ENCODE data around the gene AMIGO3. TPM values are rescaled to one million over a fixed set of nuclear protein-coding genes. Genes with fewer than 3 reads are reported as not detected.

The AMIGO3 gene
- total and polyA plus RNA-seq, 2 experiments from 2014 or later = 2.6 to 5.2 TPM

GRCh38 chr3:49732597-49732996 is 13.1 kb upstream of the AMIGO3 start:
- no peaks in the 10 kb centered on the region for H3K27me3 ChIP-seq
- H3K36me3 ChIP-seq = peaks cover 32% of the 10 kb centered on the region
- no peaks in the 10 kb centered on the region for H3K4me1 ChIP-seq (ENCODE audit: low read depth)
- no peak for DNase-seq (ENCODE audit: low read depth in 1 of 2, low spot score in 1 of 2)
- H3K4me3 ChIP-seq = no peak overlapping the region
- H3K27ac ChIP-seq = no peak overlapping the region
- H3K9me3 ChIP-seq (ENCODE audit: low read depth) = no peaks in the 10 kb centered on the region
- TF ChIP-seq CTCF (IDR thresholded peaks at IDR 0.05; ENCODE audit: low read depth, low read length) = no peak

- H3K4me1 ChIP-seq (ENCODE audit: low read depth) = no peaks in the 10 kb centered on the region
- no peaks in the 10 kb centered on the region for H3K9me3 ChIP-seq (ENCODE audit: low read depth)
- peaks cover 26% of the 10 kb centered on the region for H3K36me3 ChIP-seq
- no peak overlapping the region for H3K4me3 ChIP-seq
- DNase-seq (ENCODE audit: low read depth in 1 of 2, low spot score in 1 of 2) = no peak
- no peak for TF ChIP-seq CTCF (IDR thresholded peaks at IDR 0.05; ENCODE audit: low read depth, low read length)
- no peak overlapping the region for H3K27ac ChIP-seq
- no peaks in the 10 kb centered on the region for H3K27me3 ChIP-seq
Observed at GRCh38 chr3:49729966-49730609, 10.6 kb upstream of the AMIGO3 start.

GRCh38 chr3:49727924-49728361 is 8.5 kb upstream of the AMIGO3 start:
- no peak overlapping the region for H3K4me3 ChIP-seq
- TF ChIP-seq CTCF (IDR thresholded peaks at IDR 0.05; ENCODE audit: low read depth, low read length) = no peak
- no peaks in the 10 kb centered on the region for H3K27me3 ChIP-seq
- DNase-seq (ENCODE audit: low read depth in 1 of 2, low spot score in 1 of 2) = no peak
- no peak overlapping the region for H3K27ac ChIP-seq
- no peaks in the 10 kb centered on the region for H3K9me3 ChIP-seq (ENCODE audit: low read depth)
- H3K4me1 ChIP-seq (ENCODE audit: low read depth) = no peaks in the 10 kb centered on the region
- peaks cover 26% of the 10 kb centered on the region for H3K36me3 ChIP-seq

- H3K4me1 ChIP-seq (ENCODE audit: low read depth) = no peaks in the 10 kb centered on the region
- no peaks in the 10 kb centered on the region for H3K9me3 ChIP-seq (ENCODE audit: low read depth)
- H3K27me3 ChIP-seq = no peaks in the 10 kb centered on the region
- no peak overlapping the region for H3K4me3 ChIP-seq
- H3K27ac ChIP-seq = no peak overlapping the region
- TF ChIP-seq CTCF (IDR thresholded peaks at IDR 0.05; ENCODE audit: low read depth, low read length) = no peak
- H3K36me3 ChIP-seq = peaks cover 23% of the 10 kb centered on the region
- DNase-seq (ENCODE audit: low read depth in 1 of 2, low spot score in 1 of 2) = no peak
Observed at GRCh38 chr3:49727154-49727923, 7.9 kb upstream of the AMIGO3 start.

- no peak for TF ChIP-seq CTCF (IDR thresholded peaks at IDR 0.05; ENCODE audit: low read depth, low read length)
- Histone ChIP-seq H3K4me1 (ENCODE audit: low read depth) (no peaks in the 10 kb centered on the region), H3K9me3 (ENCODE audit: low read depth) (no peaks in the 10 kb centered on the region), H3K4me3 (no peak overlapping the region), H3K27ac (no peak overlapping the region), H3K27me3 (no peaks in the 10 kb centered on the region), H3K36me3 (peaks cover 18% of the 10 kb centered on the region)
- no peak for DNase-seq (ENCODE audit: low read depth in 1 of 2, low spot score in 1 of 2)
Observed at GRCh38 chr3:49725906-49726681, 6.6 kb upstream of the AMIGO3 start.
